AG04450 (cell line): ENCODE results near the gene PROX2. TPM values are rescaled to one million over a fixed set of nuclear protein-coding genes. Genes with fewer than 3 reads are reported as not detected.

Experiments used
- CTCF ChIA-PET: fragments of 300-600, 350-600 bp; formaldehyde crosslinking; extraction: SDS; loops from one replicate; lab custom pipeline; 2022; ENCODE audit warnings: antibody characterized with exemption, inconsistent platforms; lab: Charles Lee
- POLR2A ChIA-PET: fragments of 350-600 bp; formaldehyde crosslinking; extraction: SDS; loops from one replicate; lab custom pipeline; 2021; ENCODE audit warnings: antibody characterized with exemption, inconsistent platforms; lab: Yijun Ruan, JAX
- DNase-seq: peaks from one replicate; pipeline ENCODE4 v3.0.0-alpha.2; 2011; ENCODE audit warnings: low read depth, low spot score
- H3K27ac ChIP-seq: one replicate; pipeline ENCODE4 v1.5.1; 2012; ENCODE audit warnings: low read depth, low read length, control low read depth
- H3K27me3 ChIP-seq: one replicate; pipeline ENCODE4 v1.6.0; 2012; ENCODE audit warnings: low read length; ENCODE audit not compliant: control insufficient read depth, insufficient read depth
- H3K4me3 ChIP-seq: 2 replicates; pipeline ENCODE4 v1.5.1; 2011; ENCODE audit warnings: mild to moderate bottlenecking, low read depth, low read length, control low read depth
- H3K9me3 ChIP-seq: 2 replicates; pipeline ENCODE4 v1.5.1; 2012; ENCODE audit warnings: low read length; ENCODE audit not compliant: control insufficient read depth, insufficient read depth
- polyA minus RNA-seq: library from RNA; depleted of rRNA, polyadenylated mRNA; stranded (reverse); fragments of >200 nt; gene quantifications from 2 replicates; pipeline ENCODE4 v1.2.3, GENCODE V29; 2011; rRNA and poly(A)+ RNA removed
- polyA plus RNA-seq: library from polyadenylated mRNA; depleted of rRNA; stranded (reverse); fragments of >200 nt; gene quantifications from 2 replicates; pipeline ENCODE4 v1.2.3, GENCODE V29; 2011; rRNA removed
- TF ChIP-seq, protein P1 (sequence below): IDR thresholded peaks from 2 replicates; pipeline ENCODE4 v1.5.1; 2011; ENCODE audit warnings: low read depth, low read length, control low read depth, inconsistent platforms

The PROX2 gene, protein sequence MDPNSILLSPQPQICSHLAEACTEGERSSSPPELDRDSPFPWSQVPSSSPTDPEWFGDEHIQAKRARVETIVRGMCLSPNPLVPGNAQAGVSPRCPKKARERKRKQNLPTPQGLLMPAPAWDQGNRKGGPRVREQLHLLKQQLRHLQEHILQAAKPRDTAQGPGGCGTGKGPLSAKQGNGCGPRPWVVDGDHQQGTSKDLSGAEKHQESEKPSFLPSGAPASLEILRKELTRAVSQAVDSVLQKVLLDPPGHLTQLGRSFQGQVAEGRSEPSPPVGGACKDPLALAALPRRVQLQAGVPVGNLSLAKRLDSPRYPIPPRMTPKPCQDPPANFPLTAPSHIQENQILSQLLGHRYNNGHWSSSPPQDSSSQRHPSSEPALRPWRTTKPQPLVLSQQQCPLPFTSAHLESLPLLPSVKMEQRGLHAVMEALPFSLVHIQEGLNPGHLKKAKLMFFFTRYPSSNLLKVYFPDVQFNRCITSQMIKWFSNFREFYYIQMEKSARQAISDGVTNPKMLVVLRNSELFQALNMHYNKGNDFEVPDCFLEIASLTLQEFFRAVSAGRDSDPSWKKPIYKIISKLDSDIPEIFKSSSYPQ
- polyA plus RNA-seq (not detected in 2 replicates), polyA minus RNA-seq (not detected in 2 replicates)

DNA sequence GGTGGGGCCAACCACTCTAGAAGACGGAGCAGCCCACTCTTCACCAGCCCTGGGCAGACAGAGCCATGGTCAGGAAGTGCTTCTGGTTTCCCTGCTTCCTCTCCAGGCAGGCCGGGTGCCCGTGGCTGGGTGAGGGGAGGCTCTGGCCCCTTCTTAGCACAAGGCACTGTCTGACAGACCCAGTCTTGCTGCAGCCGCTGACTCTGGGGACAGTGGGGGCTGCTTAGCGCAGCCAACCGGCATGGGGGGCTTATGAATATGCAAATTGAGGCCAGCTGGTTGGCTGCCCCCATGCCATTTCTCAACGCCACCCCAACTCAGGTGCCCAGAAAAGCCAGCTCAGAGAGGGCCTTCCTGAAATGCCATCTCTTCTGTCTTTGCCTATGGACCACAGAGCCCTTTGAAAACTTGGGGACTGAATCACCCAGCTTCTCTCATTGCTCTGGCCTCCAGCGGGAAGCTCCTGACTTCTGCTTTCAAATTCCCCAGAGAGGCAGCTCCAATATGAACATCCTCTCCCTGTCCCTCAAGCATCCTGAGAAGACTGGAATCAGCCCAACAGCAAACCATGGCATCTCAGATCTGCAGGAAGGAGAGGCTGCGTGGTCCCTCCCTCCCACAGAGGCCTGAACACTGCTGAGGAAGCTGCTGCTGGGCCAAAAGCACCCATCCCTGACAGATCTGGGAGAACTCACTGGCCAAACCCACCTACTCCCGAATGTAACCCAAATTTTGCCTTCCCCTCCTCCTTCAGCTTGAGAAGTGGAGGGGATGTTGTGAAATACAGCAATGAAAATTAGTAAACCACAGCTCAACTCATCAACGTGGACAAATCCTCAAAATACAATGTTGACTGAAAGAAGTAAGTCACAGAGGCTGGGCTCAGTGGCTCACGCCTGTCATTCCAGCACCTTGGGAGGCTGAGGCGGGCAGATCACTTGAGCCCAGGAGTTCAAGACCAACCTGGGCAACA is at the start of gene PROX2:
Gene PROX2, minus strand, starts transcription at position 205 of the 973 bp plus-strand sequence. CDS start 12,311 bp downstream, outside the sequence.
- Histone ChIP-seq H3K9me3 (no peaks in the 10 kb centered on the region), H3K27ac (no peak within 1 kb of the TSS), H3K27me3 (no peaks in the 10 kb centered on the region), H3K4me3 (no peak within 1 kb of the TSS)
- POLR2A ChIA-PET = no interaction called here
- CTCF ChIA-PET = interaction anchor here (0.5 to 11.3 kb wide), 3 partner anchors 15 to 34 kb away, joined by 4 to 173 read pairs (median 46); no protein-coding TSS in a partner anchor
- DNase-seq = no peak
- TF ChIP-seq, protein P1, sequence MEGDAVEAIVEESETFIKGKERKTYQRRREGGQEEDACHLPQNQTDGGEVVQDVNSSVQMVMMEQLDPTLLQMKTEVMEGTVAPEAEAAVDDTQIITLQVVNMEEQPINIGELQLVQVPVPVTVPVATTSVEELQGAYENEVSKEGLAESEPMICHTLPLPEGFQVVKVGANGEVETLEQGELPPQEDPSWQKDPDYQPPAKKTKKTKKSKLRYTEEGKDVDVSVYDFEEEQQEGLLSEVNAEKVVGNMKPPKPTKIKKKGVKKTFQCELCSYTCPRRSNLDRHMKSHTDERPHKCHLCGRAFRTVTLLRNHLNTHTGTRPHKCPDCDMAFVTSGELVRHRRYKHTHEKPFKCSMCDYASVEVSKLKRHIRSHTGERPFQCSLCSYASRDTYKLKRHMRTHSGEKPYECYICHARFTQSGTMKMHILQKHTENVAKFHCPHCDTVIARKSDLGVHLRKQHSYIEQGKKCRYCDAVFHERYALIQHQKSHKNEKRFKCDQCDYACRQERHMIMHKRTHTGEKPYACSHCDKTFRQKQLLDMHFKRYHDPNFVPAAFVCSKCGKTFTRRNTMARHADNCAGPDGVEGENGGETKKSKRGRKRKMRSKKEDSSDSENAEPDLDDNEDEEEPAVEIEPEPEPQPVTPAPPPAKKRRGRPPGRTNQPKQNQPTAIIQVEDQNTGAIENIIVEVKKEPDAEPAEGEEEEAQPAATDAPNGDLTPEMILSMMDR = no peak

DNA sequence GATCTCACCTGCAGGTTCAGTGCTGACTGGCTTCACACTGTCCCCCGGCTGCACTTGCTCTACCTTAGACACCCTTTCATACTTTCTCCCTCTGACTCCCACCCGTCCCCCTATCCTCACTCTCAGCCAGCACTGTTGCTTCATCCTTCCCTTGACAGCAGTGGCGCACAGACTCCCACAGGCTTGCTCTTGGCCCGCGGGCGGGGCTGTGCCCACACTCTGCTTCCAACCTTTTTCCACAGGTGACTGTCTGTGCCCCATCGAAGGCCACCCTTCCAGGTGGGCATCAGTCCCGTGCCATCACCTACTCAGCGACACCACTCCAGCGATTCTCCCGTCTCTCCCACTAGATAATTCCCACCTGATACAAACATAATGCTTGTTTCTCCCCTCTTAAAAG is 48.1 kb upstream of the PROX2 start:
- TF ChIP-seq, protein P1 = no peak
- H3K9me3 ChIP-seq = no peaks in the 10 kb centered on the region
- peaks cover 2% of the 10 kb centered on the region for H3K27me3 ChIP-seq
- H3K4me3 ChIP-seq = no peak overlapping the region
- POLR2A ChIA-PET = no interaction called here
- no peak for DNase-seq
- CTCF ChIA-PET = interaction anchor here (1.3 to 3.4 kb wide), 3 partner anchors 21 to 165 kb away, joined by 4 to 25 read pairs (median 13); no protein-coding TSS in a partner anchor
- H3K27ac ChIP-seq = no peak overlapping the region

DNA sequence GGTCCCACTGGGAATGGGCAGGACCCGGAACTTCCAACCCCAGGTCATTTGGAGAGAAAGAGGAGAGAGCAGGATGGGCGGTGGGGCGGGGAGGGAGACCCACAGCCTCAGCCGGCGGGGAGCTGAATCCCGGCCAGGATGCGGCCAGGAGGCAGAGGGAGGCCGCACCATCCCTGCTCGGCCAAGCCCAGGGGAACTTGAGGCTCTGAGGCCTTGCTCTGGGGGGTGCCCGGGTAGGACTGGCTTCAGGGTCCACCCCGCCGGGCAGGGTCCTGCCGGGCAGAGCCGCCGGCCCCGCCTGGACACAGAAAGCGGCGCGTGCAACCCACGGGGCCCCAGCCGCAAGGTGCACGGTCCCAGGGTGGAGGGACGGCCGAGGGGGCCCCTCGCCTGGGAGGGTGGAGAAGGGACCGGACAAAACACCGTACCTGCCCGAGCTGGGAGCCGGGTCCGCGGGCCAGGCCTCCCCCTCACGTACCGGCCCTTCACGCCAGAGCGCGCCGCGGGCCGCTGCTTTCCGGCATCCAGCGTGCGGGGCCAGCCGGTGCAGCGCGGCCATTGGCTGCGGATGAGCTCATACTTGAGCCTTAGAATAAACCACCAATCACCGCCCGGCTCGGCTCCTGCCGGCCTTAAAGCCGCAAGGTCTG is 46.9 kb upstream of the PROX2 start, which contains the start of gene RPS6KL1:
Gene RPS6KL1, minus strand, starts transcription at position 509 of the 650 bp plus-strand sequence. CDS start 1,719 bp downstream, outside the sequence.
- H3K4me3 ChIP-seq = peak within 1 kb of the TSS; percentile 55
- no peaks in the 10 kb centered on the region for H3K9me3 ChIP-seq
- TF ChIP-seq, protein P1 = no peak
- ChIA-PET POLR2A (interaction anchor here (0.5 to 0.8 kb wide), 3 partner anchors 18 to 129 kb away, joined by 3 to 7 read pairs (median 7); partner anchors contain the start of gene MLH3), CTCF (interaction anchor here (1.0 to 3.4 kb wide), 5 partner anchors 17 to 166 kb away, joined by 4 to 25 read pairs (median 8); no protein-coding TSS in a partner anchor)
- peak; percentile 39 for DNase-seq
- H3K27ac ChIP-seq = no peak within 1 kb of the TSS
- H3K27me3 ChIP-seq = peaks cover 2% of the 10 kb centered on the region

DNA sequence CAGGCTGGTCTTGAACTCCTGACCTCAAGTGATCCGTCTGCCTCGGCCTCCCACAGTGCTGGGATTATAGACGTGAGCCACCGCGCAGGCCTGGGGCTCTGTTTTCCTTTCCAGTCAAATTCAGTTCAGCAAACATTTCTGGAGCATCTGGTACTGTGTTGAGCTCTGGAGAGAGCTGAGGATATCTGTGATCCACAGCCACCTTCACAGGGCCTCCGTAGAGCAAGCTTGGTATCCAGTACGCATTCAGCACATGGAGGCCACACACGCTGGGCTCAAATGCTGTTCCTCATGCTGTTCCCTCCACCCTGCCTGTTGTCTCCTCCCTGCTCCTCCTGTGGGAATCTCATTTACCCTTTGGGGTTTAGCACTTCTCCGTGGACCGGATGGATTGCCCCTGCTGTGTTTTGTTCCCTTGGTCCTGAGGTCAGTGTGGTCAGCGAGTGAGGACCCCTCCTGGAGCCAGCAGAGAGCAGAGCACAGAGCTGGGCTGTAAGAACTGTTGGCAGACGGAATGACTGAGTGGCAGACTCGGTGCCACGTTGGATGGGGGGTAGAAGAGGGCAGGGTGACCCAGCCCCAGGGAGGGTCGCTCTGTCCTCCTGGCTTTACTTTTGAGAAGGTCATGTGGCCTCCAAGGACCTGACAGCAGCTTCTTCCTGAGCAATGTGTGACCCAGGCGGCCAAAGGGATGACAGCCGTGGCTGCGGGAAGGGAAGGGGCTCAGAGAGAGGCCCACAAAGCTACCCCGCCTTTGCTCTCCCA is 46.2 kb upstream of the PROX2 start:
- Histone ChIP-seq H3K27me3 (no peaks in the 10 kb centered on the region), H3K27ac (no peak overlapping the region), H3K9me3 (no peaks in the 10 kb centered on the region), H3K4me3 (peak overlapping the region; percentile 55; the same call in 1 of the 2 replicates)
- no peak for DNase-seq
- TF ChIP-seq, protein P1 = no peak
- ChIA-PET POLR2A (no interaction called here), CTCF (interaction anchor here (2.5 to 3.4 kb wide), 3 partner anchors 16 to 167 kb away, joined by 8 to 25 read pairs (median 13); no protein-coding TSS in a partner anchor)
